ENCODE data around the gene MLLT3. TPM values are rescaled to one million over a fixed set of nuclear protein-coding genes. Genes with fewer than 3 reads are reported as not detected.
"Not testable (repeated sequence)": the region's sequence is repeated elsewhere in the genome, so short reads cannot be mapped to it uniquely, and the experiment has no call there.

MLLT3 gene
- total and polyA plus RNA-seq, 2 donors (not counting 1 experiment from before 2014, with no cell fraction given), result 37.3 to 43.8 TPM

GRCh38 chr9:20592673-20593072 lies 29.6 kb downstream of the MLLT3 start:
- Histone ChIP-seq H3K27me3 (ENCODE audit: control insufficient read depth, insufficient read depth, low read length) (no peaks in the 10 kb centered on the region), H2AFZ (ENCODE audit: low read length) (no peak overlapping the region), H3K4me2 (ENCODE audit: extremely low read depth, insufficient read depth, low read length) (peak overlapping the region; percentile 48), H3K27ac (ENCODE audit: insufficient read depth, low read length) (no peak overlapping the region), H4K20me1 (ENCODE audit: control insufficient read depth, extremely low read depth, insufficient read depth, low read length) (no peaks in the 10 kb centered on the region), H3K4me1 (ENCODE audit: control insufficient read depth, extremely low read depth, insufficient read depth, low read length) (peaks cover 6% of the 10 kb centered on the region), H3K9me3 (ENCODE audit: control insufficient read depth, insufficient read depth, low read depth, low read length) (no peaks in the 10 kb centered on the region), H3K79me2 (ENCODE audit: control insufficient read depth, insufficient read depth, low read length) (peaks cover 2% of the 10 kb centered on the region), H3K36me3 (ENCODE audit: control insufficient read depth, insufficient read depth, low read length) (no peaks in the 10 kb centered on the region), H3K9ac (ENCODE audit: insufficient read depth, low read length) (no peak overlapping the region), H3K4me3 (replicated peaks in 1 of 4; ENCODE audit: control extremely low read depth in 1 of 4, insufficient read depth in 1 of 4, low read depth in 3 of 4, low read length in 4 of 4) (no peak overlapping the region)
- TF ChIP-seq EZH2 (IDR thresholded peaks at IDR 0.05; ENCODE audit: low read length, missing control alignments) (no peak), CTCF (conservative IDR thresholded peaks at IDR 0.05 in 1 of 2, IDR thresholded peaks at IDR 0.05 in 1 of 2; ENCODE audit: low read depth in 1 of 2, low read length in 2 of 2) (no peak)
- DNase-seq (ENCODE audit: low read depth in 2 of 2), result peak in 1 of 2 donors; percentile 82

DNA sequence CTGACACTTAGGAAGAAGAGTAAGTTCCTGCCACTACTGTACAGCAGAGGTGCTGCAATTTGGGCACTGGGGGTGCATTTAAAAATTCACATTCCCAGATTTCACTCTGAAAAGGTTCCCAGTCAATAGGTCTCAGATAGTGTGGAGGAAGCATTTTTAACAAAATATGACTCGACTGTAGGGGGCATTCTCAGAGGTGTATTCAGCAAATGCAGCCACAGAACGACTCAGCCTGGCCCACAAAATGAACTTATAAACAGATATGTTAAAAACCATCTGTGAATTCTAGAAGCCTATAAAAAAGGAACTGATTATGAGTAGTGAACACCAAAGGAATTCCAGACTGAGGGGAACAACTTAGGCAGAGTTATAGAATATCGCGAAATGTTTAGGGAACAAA lies 31.1 kb downstream of the MLLT3 start:
- H3K79me2 ChIP-seq (ENCODE audit: control insufficient read depth, insufficient read depth, low read length), result peaks cover 2% of the 10 kb centered on the region
- TF ChIP-seq CTCF (conservative IDR thresholded peaks at IDR 0.05 in 1 of 2, IDR thresholded peaks at IDR 0.05 in 1 of 2; ENCODE audit: low read depth in 1 of 2, low read length in 2 of 2), result no peak
- TF ChIP-seq EZH2 (IDR thresholded peaks at IDR 0.05; ENCODE audit: low read length, missing control alignments), result no peak

GRCh38 chr9:20584968-20585643 lies 37.2 kb downstream of the MLLT3 start:
- TF ChIP-seq CTCF (conservative IDR thresholded peaks at IDR 0.05 in 1 of 2, IDR thresholded peaks at IDR 0.05 in 1 of 2; ENCODE audit: low read depth in 1 of 2, low read length in 2 of 2) (no peak), EZH2 (IDR thresholded peaks at IDR 0.05; ENCODE audit: low read length, missing control alignments) (no peak)
- Histone ChIP-seq H3K27ac (ENCODE audit: insufficient read depth, low read length) (no peak overlapping the region), H3K36me3 (ENCODE audit: control insufficient read depth, insufficient read depth, low read length) (no peaks in the 10 kb centered on the region), H4K20me1 (ENCODE audit: control insufficient read depth, extremely low read depth, insufficient read depth, low read length) (no peaks in the 10 kb centered on the region), H3K4me1 (ENCODE audit: control insufficient read depth, extremely low read depth, insufficient read depth, low read length) (no peaks in the 10 kb centered on the region), H3K4me3 (replicated peaks in 1 of 4; ENCODE audit: control extremely low read depth in 1 of 4, insufficient read depth in 1 of 4, low read depth in 3 of 4, low read length in 4 of 4) (no peak overlapping the region), H2AFZ (ENCODE audit: low read length) (no peak overlapping the region), H3K9me3 (ENCODE audit: control insufficient read depth, insufficient read depth, low read depth, low read length) (no peaks in the 10 kb centered on the region), H3K9ac (ENCODE audit: insufficient read depth, low read length) (no peak overlapping the region), H3K79me2 (ENCODE audit: control insufficient read depth, insufficient read depth, low read length) (no peaks in the 10 kb centered on the region), H3K4me2 (ENCODE audit: extremely low read depth, insufficient read depth, low read length) (no peak overlapping the region), H3K27me3 (ENCODE audit: control insufficient read depth, insufficient read depth, low read length) (no peaks in the 10 kb centered on the region)
- DNase-seq (ENCODE audit: low read depth in 2 of 2), result no peak

More for the DNA sequence above, 31.1 kb downstream of the MLLT3 start:
- H3K4me2 ChIP-seq (ENCODE audit: extremely low read depth, insufficient read depth, low read length), result no peak overlapping the region
- peaks cover 6% of the 10 kb centered on the region for H3K4me1 ChIP-seq (ENCODE audit: control insufficient read depth, extremely low read depth, insufficient read depth, low read length)
- peak in 1 of 2 donors; percentile 38 for DNase-seq (ENCODE audit: low read depth in 2 of 2)
- no peaks in the 10 kb centered on the region for H3K36me3 ChIP-seq (ENCODE audit: control insufficient read depth, insufficient read depth, low read length)
- no peak overlapping the region for H2AFZ ChIP-seq (ENCODE audit: low read length)
- no peaks in the 10 kb centered on the region for H3K9me3 ChIP-seq (ENCODE audit: control insufficient read depth, insufficient read depth, low read depth, low read length)
- no peak overlapping the region for H3K27ac ChIP-seq (ENCODE audit: insufficient read depth, low read length)
- H3K4me3 ChIP-seq (replicated peaks in 1 of 4; ENCODE audit: control extremely low read depth in 1 of 4, insufficient read depth in 1 of 4, low read depth in 3 of 4, low read length in 4 of 4), result no peak overlapping the region
- H3K9ac ChIP-seq (ENCODE audit: insufficient read depth, low read length), result no peak overlapping the region
- H4K20me1 ChIP-seq (ENCODE audit: control insufficient read depth, extremely low read depth, insufficient read depth, low read length), result no peaks in the 10 kb centered on the region
- H3K27me3 ChIP-seq (ENCODE audit: control insufficient read depth, insufficient read depth, low read length), result no peaks in the 10 kb centered on the region

DNA sequence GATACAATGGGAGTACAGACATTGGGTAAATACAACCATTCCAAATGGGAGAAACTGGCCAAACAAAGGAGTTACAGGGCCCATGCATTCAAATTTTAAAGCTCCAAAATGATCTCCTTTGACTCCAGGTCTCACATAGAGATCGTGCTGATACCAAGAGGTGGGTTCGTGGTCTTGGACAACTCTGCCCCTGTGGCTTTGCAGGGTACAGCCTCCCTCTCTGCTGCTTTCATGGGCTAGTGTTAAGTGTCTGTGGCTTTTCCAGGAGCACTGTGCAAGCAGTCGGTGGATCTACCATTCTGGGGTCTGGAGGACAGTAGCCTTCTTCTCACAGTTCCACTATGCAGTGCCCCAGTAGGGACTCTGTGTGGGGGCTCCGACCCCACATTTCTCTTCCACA lies 39.2 kb downstream of the MLLT3 start:
- H3K79me2 ChIP-seq (ENCODE audit: control insufficient read depth, insufficient read depth, low read length); H2AFZ ChIP-seq (ENCODE audit: low read length); H3K4me2 ChIP-seq (ENCODE audit: extremely low read depth, insufficient read depth, low read length); H3K27ac ChIP-seq (ENCODE audit: insufficient read depth, low read length); H3K36me3 ChIP-seq (ENCODE audit: control insufficient read depth, insufficient read depth, low read length); H3K4me1 ChIP-seq (ENCODE audit: control insufficient read depth, extremely low read depth, insufficient read depth, low read length); DNase-seq (ENCODE audit: low read depth in 2 of 2); H3K9ac ChIP-seq (ENCODE audit: insufficient read depth, low read length); H4K20me1 ChIP-seq (ENCODE audit: control insufficient read depth, extremely low read depth, insufficient read depth, low read length); H3K9me3 ChIP-seq (ENCODE audit: control insufficient read depth, insufficient read depth, low read depth, low read length); H3K4me3 ChIP-seq (replicated peaks in 1 of 4; ENCODE audit: control extremely low read depth in 1 of 4, insufficient read depth in 1 of 4, low read depth in 3 of 4, low read length in 4 of 4); H3K27me3 ChIP-seq (ENCODE audit: control insufficient read depth, insufficient read depth, low read length): not testable (repeated sequence)
